CD1c-positive myeloid dendritic cell (primary cell): ENCODE data around the gene PFDN2.

Experiments used
- DNase-seq: peaks from one replicate; pipeline ENCODE4 v3.0.0-alpha.2; 2016; ENCODE audit errors: extremely low spot score

Gene PFDN2

GRCh38 chr1:161051219-161051618, 66.6 kb downstream of the PFDN2 start:
- no peak for DNase-seq
